Keratinocyte (primary cell): ENCODE measurements around the gene FBXW7.

Source experiments
- EZH2 ChIP-seq: IDR thresholded peaks from one replicate; pipeline ENCODE4 v1.6.1; 2012; ENCODE audit warnings: inconsistent platforms, mild to moderate bottlenecking, low read length, moderate library complexity
- TF ChIP-seq, protein P1 (sequence below), 3 experiments: IDR thresholded peaks in 1 of 3; conservative IDR thresholded peaks in 1 of 3; optimal IDR thresholded peaks in 1 of 3; 2 replicates in 2 of 3; 3 replicates in 1 of 3; pipeline versions ENCODE3 to v1.5.1; 2011; ENCODE audit warnings: low read length in 3 of 3, mild to moderate bottlenecking in 3 of 3, moderate library complexity in 2 of 3, control low read depth in 1 of 3, inconsistent platforms in 1 of 3; ENCODE audit not compliant: insufficient read depth in 2 of 3; ENCODE audit errors: extremely low read depth in 1 of 3

DNA sequence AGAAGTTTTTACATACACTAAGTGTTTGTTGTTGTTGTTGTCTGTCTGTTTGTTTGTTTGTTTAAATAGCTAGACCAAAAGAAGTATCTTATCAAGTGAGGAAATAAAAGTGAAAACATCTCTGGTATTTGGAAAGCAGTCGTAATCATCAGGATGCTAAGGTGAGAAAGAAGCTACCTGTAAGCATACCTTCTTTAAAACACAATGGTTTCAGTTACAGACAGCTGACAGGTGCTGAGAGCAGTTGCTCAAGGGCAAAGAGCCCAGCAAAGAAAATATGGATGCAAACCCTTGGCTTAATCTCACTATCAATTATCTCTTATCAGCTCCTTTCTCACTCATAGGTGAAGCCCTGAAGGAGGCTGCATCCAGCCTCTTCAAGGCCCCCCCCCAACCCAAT is 42.8 kb upstream of the FBXW7 start:
- TF ChIP-seq, protein P1, sequence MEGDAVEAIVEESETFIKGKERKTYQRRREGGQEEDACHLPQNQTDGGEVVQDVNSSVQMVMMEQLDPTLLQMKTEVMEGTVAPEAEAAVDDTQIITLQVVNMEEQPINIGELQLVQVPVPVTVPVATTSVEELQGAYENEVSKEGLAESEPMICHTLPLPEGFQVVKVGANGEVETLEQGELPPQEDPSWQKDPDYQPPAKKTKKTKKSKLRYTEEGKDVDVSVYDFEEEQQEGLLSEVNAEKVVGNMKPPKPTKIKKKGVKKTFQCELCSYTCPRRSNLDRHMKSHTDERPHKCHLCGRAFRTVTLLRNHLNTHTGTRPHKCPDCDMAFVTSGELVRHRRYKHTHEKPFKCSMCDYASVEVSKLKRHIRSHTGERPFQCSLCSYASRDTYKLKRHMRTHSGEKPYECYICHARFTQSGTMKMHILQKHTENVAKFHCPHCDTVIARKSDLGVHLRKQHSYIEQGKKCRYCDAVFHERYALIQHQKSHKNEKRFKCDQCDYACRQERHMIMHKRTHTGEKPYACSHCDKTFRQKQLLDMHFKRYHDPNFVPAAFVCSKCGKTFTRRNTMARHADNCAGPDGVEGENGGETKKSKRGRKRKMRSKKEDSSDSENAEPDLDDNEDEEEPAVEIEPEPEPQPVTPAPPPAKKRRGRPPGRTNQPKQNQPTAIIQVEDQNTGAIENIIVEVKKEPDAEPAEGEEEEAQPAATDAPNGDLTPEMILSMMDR (optimal IDR thresholded peaks at IDR 0.05 in 1 of 3, IDR thresholded peaks at IDR 0.05 in 1 of 3, conservative IDR thresholded peaks at IDR 0.05 in 1 of 3; ENCODE audit: extremely low read depth in 1 of 3, insufficient read depth in 2 of 3, low read length in 3 of 3), result no peak
- no peak for TF ChIP-seq EZH2
